ENCODE data around the gene CDKN2B-AS1.

Gene CDKN2B-AS1

DNA sequence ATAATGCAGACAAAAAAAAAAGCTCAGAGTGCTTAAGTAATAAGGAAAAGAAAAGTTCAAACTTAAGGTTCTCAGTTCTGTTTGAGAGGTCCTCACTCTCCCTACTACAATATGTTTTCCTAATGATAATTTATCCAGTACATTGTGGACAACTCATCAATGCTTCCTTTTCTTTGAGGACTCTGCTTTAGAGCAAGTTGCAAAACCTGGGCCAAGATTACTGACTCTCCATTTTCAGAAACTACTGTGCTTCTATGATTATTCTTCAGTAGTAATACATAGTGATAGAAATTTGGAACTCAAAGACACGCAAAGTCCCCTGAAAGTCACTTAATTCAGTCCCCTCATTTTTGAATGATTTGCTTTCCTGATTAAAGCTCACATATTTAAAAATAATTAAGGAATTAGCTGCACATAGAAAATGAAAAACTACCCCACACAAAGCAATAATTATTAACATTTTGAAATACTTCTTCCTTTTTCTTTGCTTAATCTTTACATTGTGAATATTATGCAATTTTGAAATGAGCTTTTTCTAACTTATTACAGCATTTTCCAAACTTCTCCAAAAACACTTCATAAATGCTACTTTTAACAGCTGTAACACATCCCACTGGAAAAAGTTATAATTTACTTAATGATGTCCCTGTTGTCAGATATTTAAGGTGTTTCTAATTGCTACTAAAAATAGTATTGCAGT lies 11.6 kb upstream of the CDKN2B-AS1 start:
- no peak for DNase-seq

GRCh38 chr9:21983561-21983935 lies 11.0 kb upstream of the CDKN2B-AS1 start:
- DNase-seq = no peak

DNA sequence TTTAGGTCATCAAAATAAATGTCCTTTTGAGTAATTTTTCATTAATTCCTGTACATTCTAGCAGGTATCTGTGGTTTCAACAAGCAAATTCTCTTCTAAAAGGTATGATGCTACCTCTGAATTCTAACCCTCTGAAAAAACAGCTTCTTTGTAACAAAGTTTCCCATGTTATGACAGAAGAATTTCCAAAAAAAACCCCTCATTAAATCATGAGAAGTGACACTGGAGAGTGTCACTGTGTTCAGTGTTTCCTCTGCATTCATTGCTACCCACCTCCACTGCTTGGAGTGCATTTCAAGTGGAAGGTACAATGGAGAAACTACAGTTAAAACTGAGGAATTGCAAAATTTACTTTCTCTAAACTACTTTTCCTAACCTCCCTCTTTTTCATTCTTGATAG lies 10.5 kb upstream of the CDKN2B-AS1 start:
- no peak for DNase-seq

DNA sequence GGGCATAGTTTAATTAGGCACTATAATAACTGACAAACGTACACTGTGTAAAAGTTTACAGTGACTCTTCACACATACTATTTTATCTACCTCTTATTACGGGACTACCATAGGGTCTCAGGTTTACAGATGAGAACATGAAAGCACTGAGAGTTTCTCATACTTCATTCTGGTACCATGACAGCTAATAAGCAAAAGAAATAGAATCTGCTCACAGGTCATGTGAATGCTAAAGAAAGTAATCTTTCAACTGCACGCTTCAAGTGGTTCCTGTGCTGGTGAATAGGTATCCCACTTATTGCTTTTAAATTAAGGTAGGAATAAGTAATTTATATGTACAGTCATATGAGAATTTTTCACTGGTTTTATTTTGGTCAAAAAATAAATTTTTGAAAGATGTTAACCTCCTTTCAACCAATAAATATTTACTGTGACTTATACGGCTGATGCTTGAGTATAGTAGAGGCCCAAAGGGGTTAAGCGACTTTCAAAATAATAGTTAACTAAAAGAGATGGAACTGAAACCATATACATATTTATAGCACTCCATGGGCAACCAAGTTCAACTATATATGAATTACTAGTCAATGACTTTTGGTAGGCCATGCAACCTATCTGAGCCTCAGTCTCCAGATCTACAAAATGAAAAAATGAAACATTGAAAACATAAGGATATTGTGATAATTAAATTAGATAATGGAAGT lies 8.5 kb upstream of the CDKN2B-AS1 start:
- no peak for DNase-seq

DNA sequence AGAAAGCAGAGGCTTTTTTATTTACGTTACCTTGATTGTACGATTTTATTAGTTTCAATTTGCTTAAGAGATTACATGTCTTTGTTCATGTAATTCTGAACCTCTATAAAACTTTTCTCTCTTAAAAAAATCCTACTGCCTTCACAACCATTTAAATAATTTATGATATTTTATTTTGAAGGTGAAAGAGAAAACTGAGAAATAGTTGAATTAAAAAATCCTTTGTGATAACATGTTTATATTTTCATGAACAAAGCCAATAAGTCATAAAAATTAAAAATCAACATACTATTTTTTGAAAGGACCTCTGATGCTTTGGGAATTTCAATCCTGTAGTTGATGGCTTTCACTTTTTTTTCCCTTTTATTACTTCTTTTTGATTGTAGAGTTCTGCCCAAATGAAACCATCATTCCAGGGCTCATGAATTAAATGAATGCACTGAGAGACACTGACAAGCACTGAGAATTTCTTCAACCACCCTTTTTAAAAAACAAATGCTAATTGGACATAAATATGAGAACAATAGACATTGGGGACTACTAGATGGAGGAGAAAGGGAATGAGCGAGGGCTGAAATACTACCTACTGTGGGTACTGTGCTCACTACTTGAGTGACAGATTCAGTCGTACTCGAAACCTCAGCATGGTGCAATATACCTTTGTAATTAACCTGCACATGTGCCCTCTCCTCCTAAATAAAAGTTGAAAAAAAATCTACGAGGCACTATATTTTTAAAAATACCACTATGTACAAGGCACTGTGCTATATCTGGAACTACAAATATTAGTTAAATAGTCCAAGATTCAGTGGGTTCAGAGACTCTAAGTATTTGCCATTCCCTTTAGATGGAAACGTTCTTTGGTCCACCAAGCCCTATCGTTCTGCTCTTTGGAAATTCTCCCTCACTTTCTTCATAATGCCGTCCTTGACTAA lies 6.3 kb upstream of the CDKN2B-AS1 start:
- DNase-seq = peak in 1 of 3 experiments; percentile 59

DNA sequence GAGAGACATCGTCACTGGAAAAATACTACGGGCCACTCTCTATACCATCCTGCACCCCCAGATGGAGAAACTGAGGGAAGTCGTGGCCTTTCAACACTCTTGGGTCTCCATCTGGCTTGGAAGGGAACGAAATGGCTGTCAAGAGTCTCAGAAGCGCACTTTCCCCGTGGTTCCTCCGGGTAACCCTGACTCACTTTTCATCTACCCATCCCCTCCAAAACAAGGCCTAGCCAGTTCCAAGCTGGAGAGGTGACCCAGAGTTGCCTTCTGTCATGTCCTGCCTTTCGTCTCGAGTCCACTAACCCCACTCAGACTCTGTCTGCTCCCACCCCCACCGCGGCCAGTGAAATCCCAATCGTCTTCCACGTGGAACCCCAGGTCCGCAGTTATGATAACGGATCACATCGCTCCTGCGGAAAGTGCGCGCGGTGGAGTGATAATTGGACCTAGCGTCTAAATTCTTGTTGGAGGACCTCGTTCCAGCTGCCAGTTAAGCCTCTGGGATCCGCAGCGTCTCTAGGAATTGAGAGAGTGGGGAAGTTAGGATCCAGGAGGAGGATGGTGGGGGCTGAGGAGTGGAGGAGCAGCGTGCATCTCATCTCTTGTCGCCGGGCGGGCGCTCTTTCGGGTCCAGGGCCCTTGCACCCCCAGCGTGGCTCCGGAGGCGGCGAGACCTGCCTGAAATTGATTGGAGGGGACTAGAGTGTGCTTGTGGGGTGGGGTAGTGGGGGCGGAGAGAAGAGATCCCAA lies 5.0 kb upstream of the CDKN2B-AS1 start:
- DNase-seq = peak in 1 of 3 experiments; percentile 66

DNA sequence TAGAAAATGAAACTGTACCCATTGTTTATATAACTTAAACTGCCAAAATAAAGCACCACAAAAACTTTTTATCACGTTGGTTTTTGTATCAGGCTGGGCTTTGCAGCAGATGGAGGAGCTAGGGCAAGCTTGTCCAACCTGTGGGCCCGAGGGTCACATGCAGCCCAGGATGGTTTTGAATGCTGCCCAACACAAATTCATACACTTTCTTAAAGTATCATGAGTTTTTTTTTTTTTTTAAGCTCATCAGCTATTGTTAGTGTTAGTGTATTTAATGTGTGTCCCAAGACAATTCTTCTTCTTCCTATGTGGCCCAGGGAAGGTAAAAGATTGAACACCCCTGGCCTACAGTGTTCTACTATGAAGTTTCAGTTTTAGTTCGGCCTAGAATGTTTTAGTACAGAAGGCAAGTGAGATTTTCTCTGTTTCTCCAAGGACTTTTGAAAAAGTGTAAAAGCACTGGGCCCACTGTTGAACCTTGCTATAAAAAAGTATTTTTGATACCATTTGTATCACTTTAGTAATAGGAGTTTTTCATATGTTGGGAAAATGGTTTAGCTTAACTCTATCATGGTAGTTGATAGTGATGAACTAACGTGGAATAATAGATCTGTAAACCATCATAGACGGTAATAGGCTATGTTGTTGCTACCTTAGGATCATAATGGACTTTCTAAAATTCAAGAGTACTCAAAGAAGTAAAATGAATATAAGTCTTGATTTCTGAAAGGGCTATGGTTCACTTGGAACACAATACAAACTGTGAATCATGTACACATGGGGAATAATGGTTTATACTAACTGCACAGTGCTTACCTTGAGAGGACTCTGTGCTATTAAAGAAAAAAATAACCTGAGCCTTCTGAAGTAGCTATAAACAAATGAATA lies 3.3 kb upstream of the CDKN2B-AS1 start:
- DNase-seq = peak in 1 of 3 experiments; percentile 40

DNA sequence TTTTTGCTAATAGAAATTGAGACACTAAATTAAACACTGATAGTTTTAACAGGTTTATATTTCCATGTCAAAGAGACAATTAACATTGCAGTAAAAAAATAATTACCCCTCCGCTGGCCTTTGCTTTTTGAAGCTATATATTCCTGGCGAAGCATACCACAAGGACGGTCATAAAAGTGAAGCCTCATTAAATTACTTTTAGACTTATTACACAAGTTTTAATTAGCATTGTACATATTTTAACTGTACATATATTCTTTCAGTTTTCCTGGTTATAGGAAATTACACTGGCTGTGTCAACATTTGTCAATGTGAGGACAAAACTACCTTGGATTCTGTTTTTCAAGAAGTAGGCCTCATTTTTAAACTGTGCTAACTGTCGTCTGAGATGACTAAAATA lies 1.6 kb upstream of the CDKN2B-AS1 start:
- no peak for DNase-seq

DNA sequence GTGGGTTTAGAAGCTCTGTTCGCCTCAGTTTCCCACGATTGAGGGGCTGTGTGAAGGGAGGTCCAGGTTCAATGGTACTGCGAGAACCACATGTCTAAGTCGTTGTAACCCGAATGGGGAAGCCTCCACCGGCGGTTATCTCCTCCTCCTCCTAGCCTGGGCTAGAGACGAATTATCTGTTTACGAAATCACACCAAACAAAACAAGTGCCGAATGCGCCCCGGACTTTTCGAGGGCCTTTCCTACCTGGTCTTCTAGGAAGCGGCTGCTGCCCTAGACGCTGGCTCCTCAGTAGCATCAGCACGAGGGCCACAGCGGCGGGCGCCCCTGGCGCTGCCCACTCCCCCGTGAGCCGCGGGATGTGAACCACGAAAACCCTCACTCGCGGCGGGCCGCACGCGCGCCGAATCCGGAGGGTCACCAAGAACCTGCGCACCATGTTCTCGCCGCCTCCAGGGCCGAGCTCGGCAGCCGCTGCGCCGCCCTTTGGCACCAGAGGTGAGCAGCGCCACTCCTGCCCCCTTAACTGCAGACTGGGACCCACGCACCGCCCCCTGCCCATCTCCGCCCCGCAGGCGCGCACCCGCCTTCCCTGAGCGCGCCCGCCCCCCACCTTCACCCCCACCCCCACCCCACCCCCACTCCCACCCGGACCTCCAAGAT lies 567 bp upstream of the CDKN2B-AS1 start, which contains the start of gene CDKN2A:
TSS of gene CDKN2A (minus strand) at position 500 of the 663 bp plus-strand sequence.
- DNase-seq = peak in 1 of 3 experiments; percentile 86

- DNase-seq = peak in 1 of 3 experiments; percentile 74
Measured at GRCh38 chr9:21995006-21995665, 545 bp downstream of the CDKN2B-AS1 start.

GRCh38 chr9:21995666-21996398 lies 1.2 kb downstream of the CDKN2B-AS1 start:
- DNase-seq = no peak

GRCh38 chr9:21996438-21996837 lies 1.8 kb downstream of the CDKN2B-AS1 start:
- DNase-seq = peak in 1 of 3 experiments; percentile 30

GRCh38 chr9:21996858-21997257 lies 2.3 kb downstream of the CDKN2B-AS1 start:
- DNase-seq = no peak

GRCh38 chr9:21997480-21997879 lies 2.9 kb downstream of the CDKN2B-AS1 start:
- DNase-seq = no peak

- no peak for DNase-seq
Measured at GRCh38 chr9:21998026-21998425, 3.4 kb downstream of the CDKN2B-AS1 start.

- no peak for DNase-seq
Measured at GRCh38 chr9:22002038-22002437, 7.4 kb downstream of the CDKN2B-AS1 start.

DNA sequence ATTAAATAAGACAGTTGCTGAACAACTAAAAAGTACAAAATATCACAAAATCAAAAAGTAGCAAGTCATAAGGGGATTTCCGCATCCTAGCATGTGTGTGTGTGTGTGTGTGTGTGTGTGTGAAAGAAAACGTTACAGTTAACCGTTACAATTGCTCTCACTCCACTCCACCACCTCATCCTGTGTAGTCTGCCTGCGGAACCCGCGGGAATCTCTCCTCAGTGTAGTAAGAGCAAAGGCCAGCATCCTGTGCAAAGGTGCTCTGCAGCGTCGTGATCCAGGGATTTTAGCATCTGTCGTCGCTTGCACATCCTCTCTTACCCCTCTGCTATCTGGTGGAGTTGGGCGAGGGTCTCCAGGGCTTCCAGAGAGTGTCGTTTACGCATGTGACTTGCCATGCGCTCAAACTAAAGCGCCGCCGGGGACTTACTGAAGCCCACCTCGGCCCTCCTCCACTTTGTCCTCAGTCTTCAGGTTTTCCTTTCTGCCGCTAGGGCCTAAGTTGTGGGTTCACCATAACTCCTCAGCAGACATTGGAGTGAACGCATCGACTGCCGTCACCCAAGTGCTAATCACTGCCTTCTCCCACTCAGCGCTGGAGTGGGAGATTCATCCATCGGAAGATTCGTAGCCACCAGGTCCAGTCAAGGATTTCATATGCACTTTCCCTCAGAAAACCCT lies 10.6 kb downstream of the CDKN2B-AS1 start:
- DNase-seq = peak in 1 of 3 experiments; percentile 56

GRCh38 chr9:22005702-22006606 lies 11.4 kb downstream of the CDKN2B-AS1 start:
- no peak for DNase-seq
